ENCODE results near the gene ELMO1.

GRCh38 chr7:36919738-36920137 is 528.9 kb downstream of the ELMO1 start:
- no peak for TF ChIP-seq ZNF253 (CRISPR knock-in tag; IDR thresholded peaks at IDR 0.05; ENCODE audit: borderline replicate concordance)
- no peak for TF ChIP-seq HOXA5 (CRISPR knock-in tag; IDR thresholded peaks at IDR 0.05)
- no peak for TF ChIP-seq SRSF1 (optimal IDR thresholded peaks at IDR 0.05; ENCODE audit: low read depth, low read length)
- no peak for TF ChIP-seq ZNF703 (CRISPR knock-in tag; IDR thresholded peaks at IDR 0.05; ENCODE audit: borderline replicate concordance)
- no peak for TF ChIP-seq CTCF (CRISPR knock-in tag; IDR thresholded peaks at IDR 0.05)
- TF ChIP-seq KDM1A (CRISPR knock-in tag; IDR thresholded peaks at IDR 0.05): no peak
- TF ChIP-seq HDAC6 (IDR thresholded peaks at IDR 0.05; ENCODE audit: low read depth, low read length): no peak
- no peak for TF ChIP-seq JUN (CRISPR knock-in tag; IDR thresholded peaks at IDR 0.05)
- no peak for TF ChIP-seq TRIM24 (CRISPR knock-in tag; IDR thresholded peaks at IDR 0.05)
- no peak for TF ChIP-seq ZKSCAN5 (CRISPR knock-in tag; IDR thresholded peaks at IDR 0.05)
- TF ChIP-seq MAX (IDR thresholded peaks at IDR 0.05): no peak
- no peak for TF ChIP-seq TFAP4 (IDR thresholded peaks at IDR 0.05; ENCODE audit: borderline replicate concordance, low read depth)

Measured in HepG2 (cell line).